K562 (cell line): Measurements from ENCODE around the gene RMP24.

Experiments
- BRF1 ChIP-seq: IDR thresholded peaks from 3 replicates; pipeline ENCODE4 v1.6.1; 2011; ENCODE audit warnings: borderline replicate concordance, mild to moderate bottlenecking; ENCODE audit not compliant: insufficient read length; ENCODE audit errors: extremely low read depth
- E2F3 ChIP-seq: fragments of 250-450 bp; sonication (Bioruptor Pico); IDR thresholded peaks from 2 replicates; pipeline ENCODE4 v1.4.0; 2020; ENCODE audit warnings: mild to moderate bottlenecking
- ETV5 ChIP-seq: sonication (generic); formaldehyde crosslinking; IDR thresholded peaks from 2 replicates; pipeline ENCODE4 v1.4.0; 2020; ENCODE audit warnings: low read depth, mild to moderate bottlenecking, missing genetic modification reagents
- FOXK1 ChIP-seq: sonication (generic); formaldehyde crosslinking; IDR thresholded peaks from 2 replicates; pipeline ENCODE4 v1.8.0; 2022; ENCODE audit warnings: missing genetic modification reagents, mild to moderate bottlenecking, borderline replicate concordance
- MAFF ChIP-seq: IDR thresholded peaks from 2 replicates; pipeline ENCODE4 v1.6.1; 2012; ENCODE audit warnings: low read length, improper control_type of control experiment
- MCM3 ChIP-seq: fragments of 450-650 bp; IDR thresholded peaks from 2 replicates; pipeline ENCODE4 v1.6.1; 2016
- MEIS2 ChIP-seq: fragments of 450-650 bp; IDR thresholded peaks from 2 replicates; pipeline ENCODE4 v1.6.1; 2014; ENCODE audit warnings: mild to moderate bottlenecking; ENCODE audit not compliant: partially characterized antibody
- MTA2 ChIP-seq: fragments of 450-650 bp; IDR thresholded peaks from 2 replicates; pipeline ENCODE4 v1.6.1; 2016; ENCODE audit warnings: low read depth
- NCOR1 ChIP-seq: fragments of 450-650 bp; IDR thresholded peaks from 2 replicates; pipeline ENCODE4 v1.6.1; 2016; ENCODE audit warnings: mild to moderate bottlenecking, moderate library complexity
- NFIC ChIP-seq: fragments of 450-650 bp; IDR thresholded peaks from 2 replicates; pipeline ENCODE4 v1.6.1; 2017; ENCODE audit warnings: mild to moderate bottlenecking, inconsistent platforms
- NR3C1 ChIP-seq: sonication (generic); formaldehyde crosslinking; IDR thresholded peaks from 2 replicates; pipeline ENCODE4 v1.8.1; 2022; ENCODE audit warnings: missing genetic modification reagents
- PCBP2 ChIP-seq: fragments of 200-400 bp; formaldehyde crosslinking; IDR thresholded peaks from 2 replicates; pipeline ENCODE4 v1.6.1; 2018; ENCODE audit warnings: low read length, low read depth, mild to moderate bottlenecking, moderate library complexity; ENCODE audit not compliant: poor library complexity, severe bottlenecking
- PURB ChIP-seq: sonication (generic); formaldehyde crosslinking; IDR thresholded peaks from 2 replicates; pipeline ENCODE4 v1.9.0; 2021; ENCODE audit warnings: low read depth, mild to moderate bottlenecking, missing genetic modification reagents
- RBM22 ChIP-seq: fragments of 200-400 bp; formaldehyde crosslinking; IDR thresholded peaks from 2 replicates; pipeline ENCODE4 v1.6.1; 2018; ENCODE audit warnings: low read length, low read depth; ENCODE audit not compliant: poor library complexity, severe bottlenecking
- SMAD3 ChIP-seq: fragments of 450-650 bp; formaldehyde crosslinking; conservative IDR thresholded peaks from 2 replicates; pipeline ENCODE4 v1.4.0; 2020; ENCODE audit warnings: mild to moderate bottlenecking
- SMARCA5 ChIP-seq: fragments of 450-650 bp; IDR thresholded peaks from 2 replicates; pipeline ENCODE4 v1.6.1; 2016
- TEAD1 ChIP-seq, 2 experiments: fragments of 450-650 bp in 1 of 2; sonication (generic) in 1 of 2; formaldehyde crosslinking; IDR thresholded peaks; 2 replicates each; pipeline versions ENCODE4 v1.4.0 to v1.8.0; 2020 to 2022; ENCODE audit warnings: mild to moderate bottlenecking in 2 of 2, missing genetic modification reagents in 1 of 2
- YBX1 ChIP-seq: fragments of 450-650 bp; IDR thresholded peaks from 2 replicates; pipeline ENCODE4 v1.7.1; 2016; ENCODE audit warnings: mild to moderate bottlenecking
- ZNF324 ChIP-seq: fragments of 250-450 bp; sonication (Bioruptor Pico); IDR thresholded peaks from 2 replicates; pipeline ENCODE4 v1.4.0; 2020; ENCODE audit warnings: mild to moderate bottlenecking
- ZNF347 ChIP-seq: fragments of 450-650 bp; formaldehyde crosslinking; IDR thresholded peaks from 2 replicates; pipeline ENCODE4 v1.4.0; 2020; ENCODE audit warnings: low read depth, mild to moderate bottlenecking, moderate library complexity
- ZNF384 ChIP-seq: IDR thresholded peaks from 2 replicates; pipeline ENCODE4 v1.6.1; 2012; ENCODE audit warnings: low read depth, low read length, improper control_type of control experiment
- TF ChIP-seq, protein P1 (sequence below): fragments of 450-650 bp; formaldehyde crosslinking; IDR thresholded peaks from 2 replicates; pipeline ENCODE4 v1.4.0; 2020; ENCODE audit warnings: mild to moderate bottlenecking, moderate library complexity
- TF ChIP-seq, protein P2 (sequence below), 2 experiments: fragments of 450-650 bp in 1 of 2; IDR thresholded peaks; 2 replicates each; pipeline ENCODE4 v1.6.1; 2011 to 2017; ENCODE audit warnings: low read depth in 2 of 2, antibody characterized with exemption in 1 of 2, borderline replicate concordance in 1 of 2, low read length in 1 of 2, mild to moderate bottlenecking in 1 of 2, mixed read lengths in 1 of 2; ENCODE audit not compliant: control insufficient read depth in 1 of 2
- TF ChIP-seq, protein P3 (sequence below): fragments of 450-650 bp; formaldehyde crosslinking; IDR thresholded peaks from 2 replicates; pipeline ENCODE4 v1.4.0; 2020; ENCODE audit warnings: mild to moderate bottlenecking, moderate library complexity

Gene RMP24

DNA sequence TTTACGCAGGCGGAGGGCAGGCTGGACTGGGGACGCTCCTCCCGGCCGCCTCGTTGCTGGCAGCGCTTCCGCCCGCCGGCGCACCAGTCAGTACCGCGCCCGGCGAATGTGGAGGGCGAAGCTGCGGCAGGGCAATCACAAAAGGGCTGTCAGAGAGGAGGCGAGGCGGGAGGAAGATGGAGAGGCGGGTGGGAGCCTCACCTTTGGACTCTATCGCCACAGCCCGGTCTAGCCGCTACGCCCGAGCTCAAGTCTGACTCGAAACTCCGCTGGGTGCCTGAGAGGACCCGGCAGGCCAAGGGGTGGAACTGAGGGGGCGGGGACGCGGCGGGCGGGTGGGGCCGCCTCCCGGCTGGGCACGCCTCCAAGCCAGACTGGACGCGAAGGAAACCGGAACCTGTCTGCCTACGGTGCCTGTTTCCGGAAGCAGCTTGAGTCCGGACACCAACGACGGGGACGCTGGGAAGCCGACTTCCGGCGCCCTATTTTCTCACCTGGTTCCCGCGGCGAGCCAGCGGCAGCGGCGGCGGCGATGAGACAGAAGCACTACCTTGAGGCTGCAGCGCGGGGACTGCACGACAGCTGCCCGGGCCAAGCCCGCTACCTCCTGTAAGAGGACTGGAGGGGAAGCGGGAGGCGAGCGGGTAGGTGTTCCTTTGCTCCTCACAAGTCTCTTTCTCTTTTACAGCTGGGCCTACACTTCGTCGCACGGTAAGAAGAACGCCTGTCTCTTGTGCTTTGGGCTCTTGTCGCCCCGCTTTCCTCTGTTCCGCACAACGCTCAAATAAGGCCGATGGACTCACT, at the start of gene RMP24 (continued):
- TF ChIP-seq, protein P1, sequence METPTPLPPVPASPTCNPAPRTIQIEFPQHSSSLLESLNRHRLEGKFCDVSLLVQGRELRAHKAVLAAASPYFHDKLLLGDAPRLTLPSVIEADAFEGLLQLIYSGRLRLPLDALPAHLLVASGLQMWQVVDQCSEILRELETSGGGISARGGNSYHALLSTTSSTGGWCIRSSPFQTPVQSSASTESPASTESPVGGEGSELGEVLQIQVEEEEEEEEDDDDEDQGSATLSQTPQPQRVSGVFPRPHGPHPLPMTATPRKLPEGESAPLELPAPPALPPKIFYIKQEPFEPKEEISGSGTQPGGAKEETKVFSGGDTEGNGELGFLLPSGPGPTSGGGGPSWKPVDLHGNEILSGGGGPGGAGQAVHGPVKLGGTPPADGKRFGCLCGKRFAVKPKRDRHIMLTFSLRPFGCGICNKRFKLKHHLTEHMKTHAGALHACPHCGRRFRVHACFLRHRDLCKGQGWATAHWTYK (CRISPR knock-in tag), result peak; percentile 74; the same call in 1 of the 2 replicates
- peak; percentile 87 for TF ChIP-seq NFIC
- no peak for TF ChIP-seq MCM3
- TF ChIP-seq ZNF384, result no peak
- no peak for TF ChIP-seq BRF1
- TF ChIP-seq, protein P2, sequence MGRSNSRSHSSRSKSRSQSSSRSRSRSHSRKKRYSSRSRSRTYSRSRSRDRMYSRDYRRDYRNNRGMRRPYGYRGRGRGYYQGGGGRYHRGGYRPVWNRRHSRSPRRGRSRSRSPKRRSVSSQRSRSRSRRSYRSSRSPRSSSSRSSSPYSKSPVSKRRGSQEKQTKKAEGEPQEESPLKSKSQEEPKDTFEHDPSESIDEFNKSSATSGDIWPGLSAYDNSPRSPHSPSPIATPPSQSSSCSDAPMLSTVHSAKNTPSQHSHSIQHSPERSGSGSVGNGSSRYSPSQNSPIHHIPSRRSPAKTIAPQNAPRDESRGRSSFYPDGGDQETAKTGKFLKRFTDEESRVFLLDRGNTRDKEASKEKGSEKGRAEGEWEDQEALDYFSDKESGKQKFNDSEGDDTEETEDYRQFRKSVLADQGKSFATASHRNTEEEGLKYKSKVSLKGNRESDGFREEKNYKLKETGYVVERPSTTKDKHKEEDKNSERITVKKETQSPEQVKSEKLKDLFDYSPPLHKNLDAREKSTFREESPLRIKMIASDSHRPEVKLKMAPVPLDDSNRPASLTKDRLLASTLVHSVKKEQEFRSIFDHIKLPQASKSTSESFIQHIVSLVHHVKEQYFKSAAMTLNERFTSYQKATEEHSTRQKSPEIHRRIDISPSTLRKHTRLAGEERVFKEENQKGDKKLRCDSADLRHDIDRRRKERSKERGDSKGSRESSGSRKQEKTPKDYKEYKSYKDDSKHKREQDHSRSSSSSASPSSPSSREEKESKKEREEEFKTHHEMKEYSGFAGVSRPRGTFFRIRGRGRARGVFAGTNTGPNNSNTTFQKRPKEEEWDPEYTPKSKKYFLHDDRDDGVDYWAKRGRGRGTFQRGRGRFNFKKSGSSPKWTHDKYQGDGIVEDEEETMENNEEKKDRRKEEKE (IDR thresholded peaks at IDR 0.05; ENCODE audit: borderline replicate concordance in 1 of 2, control insufficient read depth in 1 of 2, low read depth in 2 of 2, low read length in 1 of 2), result peak in 1 of 2 experiments; percentile 95; a peak in 2 of 4 replicates
- peak; percentile 37; the same call in 1 of the 2 replicates for TF ChIP-seq E2F3 (CRISPR knock-in tag)
- no peak for TF ChIP-seq YBX1
- TF ChIP-seq MAFF, result no peak; the same call in 1 of the 2 replicates
- TF ChIP-seq MTA2, result no peak
- TF ChIP-seq NCOR1, result no peak
- no peak for TF ChIP-seq PURB (CRISPR knock-in tag)
- peak in 1 of 2 experiments; percentile 49; a peak in 1 of 4 replicates for TF ChIP-seq TEAD1 (CRISPR knock-in tag; IDR thresholded peaks at IDR 0.05)
- no peak for TF ChIP-seq SMAD3 (CRISPR knock-in tag)
- no peak for TF ChIP-seq FOXK1 (CRISPR knock-in tag)
- no peak for TF ChIP-seq SMARCA5
- TF ChIP-seq MEIS2, result no peak
- no peak for TF ChIP-seq NR3C1 (CRISPR knock-in tag)
- no peak for TF ChIP-seq PCBP2
- TF ChIP-seq RBM22, result no peak
- TF ChIP-seq ZNF347 (CRISPR knock-in tag), result no peak
- TF ChIP-seq ZNF324 (CRISPR knock-in tag), result no peak
- TF ChIP-seq, protein P3, sequence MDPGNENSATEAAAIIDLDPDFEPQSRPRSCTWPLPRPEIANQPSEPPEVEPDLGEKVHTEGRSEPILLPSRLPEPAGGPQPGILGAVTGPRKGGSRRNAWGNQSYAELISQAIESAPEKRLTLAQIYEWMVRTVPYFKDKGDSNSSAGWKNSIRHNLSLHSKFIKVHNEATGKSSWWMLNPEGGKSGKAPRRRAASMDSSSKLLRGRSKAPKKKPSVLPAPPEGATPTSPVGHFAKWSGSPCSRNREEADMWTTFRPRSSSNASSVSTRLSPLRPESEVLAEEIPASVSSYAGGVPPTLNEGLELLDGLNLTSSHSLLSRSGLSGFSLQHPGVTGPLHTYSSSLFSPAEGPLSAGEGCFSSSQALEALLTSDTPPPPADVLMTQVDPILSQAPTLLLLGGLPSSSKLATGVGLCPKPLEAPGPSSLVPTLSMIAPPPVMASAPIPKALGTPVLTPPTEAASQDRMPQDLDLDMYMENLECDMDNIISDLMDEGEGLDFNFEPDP, result no peak
- TF ChIP-seq ETV5 (CRISPR knock-in tag), result peak; percentile 89
